ENCODE measurements around the gene GPR162. TPM values are rescaled to one million over a fixed set of nuclear protein-coding genes. Genes with fewer than 3 reads are reported as not detected.

GPR162 gene
- total and polyA plus RNA-seq, 5 donors: 6.8 to 10.9 (median 8.1) TPM

DNA sequence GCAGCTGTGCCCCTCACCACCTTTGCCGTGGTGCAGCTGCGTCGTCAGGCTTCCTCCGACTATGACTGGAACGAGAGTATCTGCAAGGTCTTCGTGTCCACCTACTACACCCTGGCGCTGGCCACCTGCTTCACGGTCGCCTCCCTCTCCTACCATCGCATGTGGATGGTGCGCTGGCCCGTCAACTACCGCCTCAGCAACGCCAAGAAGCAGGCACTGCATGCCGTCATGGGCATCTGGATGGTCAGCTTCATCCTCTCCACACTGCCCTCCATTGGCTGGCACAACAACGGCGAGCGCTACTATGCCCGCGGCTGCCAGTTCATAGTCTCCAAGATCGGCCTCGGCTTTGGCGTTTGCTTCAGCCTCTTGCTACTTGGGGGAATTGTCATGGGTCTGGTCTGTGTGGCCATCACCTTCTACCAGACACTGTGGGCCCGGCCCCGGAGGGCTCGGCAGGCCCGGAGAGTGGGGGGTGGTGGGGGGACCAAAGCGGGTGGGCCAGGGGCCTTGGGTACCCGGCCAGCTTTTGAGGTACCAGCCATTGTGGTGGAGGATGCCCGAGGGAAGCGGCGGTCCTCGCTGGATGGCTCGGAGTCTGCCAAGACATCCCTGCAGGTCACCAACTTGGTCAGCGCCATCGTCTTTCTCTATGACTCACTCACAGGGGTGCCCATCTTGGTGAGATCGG lies 2.6 kb downstream of the GPR162 start:
- no peaks in the 10 kb centered on the region for H3K27me3 ChIP-seq (ENCODE audit: control insufficient read depth, insufficient read depth)
- H3K4me1 ChIP-seq (ENCODE audit: control insufficient read depth, insufficient read depth, low read length): peaks cover 2% of the 10 kb centered on the region
- H3K4me3 ChIP-seq (ENCODE audit: low read length): no peak overlapping the region
- intact Hi-C loops (cut with DNase I): loop anchor here in 3 of 4 donors (2.0 to 10.0 kb wide), 3 partner anchors 69 to 209 kb away; partner anchors contain the start of gene MLF2 (in 2 of the 3)
- H3K27ac ChIP-seq (ENCODE audit: low read length): no peak overlapping the region
- H3K9me3 ChIP-seq (ENCODE audit: control insufficient read depth, low read length): no peaks in the 10 kb centered on the region
- ATAC-seq: no peak
- peak in 1 of 3 donors; percentile 67 for DNase-seq
- WGBS: 89% methylated on average over 37 of the region's 37 CpGs

DNA sequence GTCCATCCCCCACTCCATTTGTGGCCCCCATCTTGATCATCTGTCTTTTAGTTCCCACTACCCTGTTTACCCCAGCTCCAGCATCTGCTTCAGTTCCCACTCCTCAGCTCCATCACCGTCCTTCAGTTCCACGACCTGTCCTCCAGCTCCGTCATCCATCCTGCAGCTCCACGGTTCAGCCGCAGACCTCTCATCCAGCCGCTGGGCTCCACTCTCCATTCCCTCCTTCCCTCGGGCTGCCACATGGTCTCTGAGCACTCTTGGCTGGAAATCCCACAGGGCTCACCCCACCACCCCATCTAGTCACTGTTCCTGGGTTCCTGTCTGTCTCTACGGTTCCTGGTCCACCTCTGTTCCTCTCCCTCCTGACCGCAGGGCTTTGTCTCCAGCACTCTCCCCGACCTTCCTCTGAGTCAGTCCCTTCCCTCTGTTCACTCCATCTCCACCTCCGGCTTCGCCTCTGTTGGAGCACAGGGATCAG lies 3.3 kb downstream of the GPR162 start:
- intact Hi-C loops (cut with DNase I): loop anchor here (2.0 to 10.0 kb wide), 5 partner anchors 70 to 210 kb away; partner anchors contain the start of gene MLF2 (in 3 of the 4)
- Histone ChIP-seq H3K4me1 (ENCODE audit: control insufficient read depth, insufficient read depth, low read length) (peaks cover 2% of the 10 kb centered on the region), H3K9me3 (ENCODE audit: control insufficient read depth, low read length) (no peaks in the 10 kb centered on the region), H3K27ac (ENCODE audit: low read length) (no peak overlapping the region), H3K4me3 (ENCODE audit: low read length) (no peak overlapping the region), H3K27me3 (ENCODE audit: control insufficient read depth, insufficient read depth) (no peaks in the 10 kb centered on the region)
- no peak for DNase-seq
- 41% methylated on average over 12 of the region's 12 CpGs for WGBS
- no peak for ATAC-seq

DNA sequence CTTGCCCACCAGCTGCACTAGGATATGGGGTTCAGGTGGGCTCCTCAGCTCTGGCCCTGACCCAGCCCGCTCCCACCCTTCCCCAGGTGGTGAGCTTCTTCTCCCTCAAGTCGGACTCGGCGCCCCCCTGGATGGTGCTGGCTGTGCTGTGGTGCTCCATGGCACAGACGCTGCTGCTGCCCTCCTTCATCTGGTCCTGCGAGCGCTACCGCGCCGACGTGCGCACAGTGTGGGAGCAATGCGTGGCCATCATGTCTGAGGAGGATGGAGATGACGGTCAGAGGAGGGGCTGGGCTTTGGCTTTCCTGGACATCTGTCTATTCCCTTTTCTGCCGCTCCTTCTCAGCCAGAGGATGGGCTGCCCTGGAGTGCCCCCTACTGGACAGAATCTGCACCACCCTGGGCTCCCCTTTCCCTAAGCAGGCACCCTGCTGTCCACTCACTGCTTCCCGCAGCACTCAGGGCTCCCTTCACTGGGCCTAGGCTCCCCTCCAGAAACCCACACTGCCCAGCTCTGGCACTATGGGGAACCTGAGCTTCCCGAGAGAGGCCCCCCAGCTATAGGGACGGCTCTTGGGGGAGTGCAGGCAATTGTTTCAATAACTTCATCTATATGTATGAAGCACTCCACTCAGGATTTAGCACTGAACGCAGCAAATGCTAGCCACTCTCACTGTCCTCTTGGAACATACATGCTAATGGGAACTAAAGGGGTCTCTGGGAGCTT lies 3.9 kb downstream of the GPR162 start:
- Histone ChIP-seq H3K27me3 (ENCODE audit: control insufficient read depth, insufficient read depth) (no peaks in the 10 kb centered on the region), H3K9me3 (ENCODE audit: control insufficient read depth, low read length) (no peaks in the 10 kb centered on the region), H3K4me3 (ENCODE audit: low read length) (no peak overlapping the region), H3K4me1 (ENCODE audit: control insufficient read depth, insufficient read depth, low read length) (peaks cover 2% of the 10 kb centered on the region), H3K27ac (ENCODE audit: low read length) (no peak overlapping the region)
- DNase-seq (peak; percentile 85 to 94 (median 94)), ATAC-seq (peak; percentile 56 to 58)
- WGBS: 14% methylated on average over 19 of the region's 19 CpGs
- intact Hi-C loops (cut with DNase I): loop anchor here (2.0 to 10.0 kb wide), 5 partner anchors 71 to 211 kb away; partner anchors contain the start of gene MLF2 (in 3 of the 4)

DNA sequence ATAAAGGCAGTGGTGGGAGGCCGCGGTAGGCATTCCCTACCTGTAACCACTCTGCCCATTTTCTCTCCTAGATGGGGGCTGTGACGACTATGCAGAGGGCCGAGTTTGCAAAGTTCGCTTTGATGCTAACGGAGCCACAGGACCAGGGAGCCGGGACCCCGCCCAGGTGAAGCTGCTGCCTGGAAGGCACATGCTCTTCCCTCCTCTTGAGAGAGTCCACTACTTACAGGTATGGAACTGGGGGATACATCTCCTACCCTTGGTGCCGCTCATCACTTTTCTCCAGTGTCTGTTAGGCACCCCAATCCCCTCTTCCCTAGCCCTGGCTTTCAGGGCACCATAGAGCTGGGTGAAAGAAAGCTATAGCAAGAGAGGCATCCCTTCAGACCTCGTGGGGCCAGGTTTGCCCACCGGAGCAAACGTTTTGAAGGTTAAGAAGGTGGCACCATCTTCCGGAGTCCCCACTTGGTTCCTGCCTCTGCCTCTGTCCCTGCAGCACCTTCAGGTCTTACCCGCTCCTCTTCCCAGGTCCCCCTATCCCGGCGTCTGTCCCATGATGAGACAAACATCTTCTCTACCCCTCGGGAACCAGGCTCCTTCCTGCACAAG lies 4.6 kb downstream of the GPR162 start:
- intact Hi-C loops (cut with DNase I): loop anchor here (5.0 to 10.0 kb wide), 4 partner anchors 71 to 211 kb away; partner anchors contain the start of gene MLF2 (in 3 of the 4)
- H3K4me1 ChIP-seq (ENCODE audit: control insufficient read depth, insufficient read depth, low read length): peaks cover 2% of the 10 kb centered on the region
- peak in 1 of 3 donors; percentile 68 for DNase-seq
- H3K27ac ChIP-seq (ENCODE audit: low read length): no peak overlapping the region
- H3K4me3 ChIP-seq (ENCODE audit: low read length): no peak overlapping the region
- no peaks in the 10 kb centered on the region for H3K27me3 ChIP-seq (ENCODE audit: control insufficient read depth, insufficient read depth)
- ATAC-seq: no peak
- 79% methylated on average over 17 of the region's 17 CpGs for WGBS
- H3K9me3 ChIP-seq (ENCODE audit: control insufficient read depth, low read length): no peaks in the 10 kb centered on the region

DNA sequence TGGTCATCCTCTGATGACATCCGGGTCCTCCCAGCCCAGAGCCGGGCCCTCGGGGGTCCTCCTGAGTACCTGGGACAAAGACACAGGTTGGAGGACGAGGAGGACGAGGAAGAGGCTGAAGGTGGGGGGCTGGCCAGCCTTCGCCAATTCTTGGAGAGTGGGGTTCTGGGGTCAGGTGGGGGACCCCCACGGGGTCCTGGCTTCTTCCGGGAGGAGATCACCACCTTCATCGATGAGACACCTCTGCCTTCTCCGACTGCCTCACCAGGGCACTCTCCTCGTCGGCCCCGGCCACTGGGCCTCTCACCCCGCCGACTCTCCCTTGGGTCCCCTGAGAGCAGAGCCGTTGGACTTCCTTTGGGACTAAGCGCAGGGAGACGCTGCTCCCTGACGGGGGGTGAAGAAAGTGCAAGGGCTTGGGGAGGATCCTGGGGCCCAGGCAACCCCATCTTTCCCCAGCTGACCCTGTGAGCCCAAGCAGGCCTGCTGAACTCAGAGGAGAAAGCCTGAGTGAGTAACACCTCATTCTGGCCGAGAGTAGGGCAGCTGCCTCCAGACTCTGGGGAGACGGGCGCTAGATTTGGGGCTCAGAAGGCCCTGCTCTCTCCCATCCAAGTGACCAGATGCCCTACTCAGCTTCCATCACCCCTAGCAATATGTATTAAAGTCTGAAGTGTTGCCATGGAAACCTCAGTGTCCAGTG lies 5.3 kb downstream of the GPR162 start:
- WGBS: 73% methylated on average over 22 of the region's 22 CpGs
- H3K27me3 ChIP-seq (ENCODE audit: control insufficient read depth, insufficient read depth): no peaks in the 10 kb centered on the region
- peak in 1 of 3 donors; percentile 67 for DNase-seq
- H3K9me3 ChIP-seq (ENCODE audit: control insufficient read depth, low read length): no peaks in the 10 kb centered on the region
- H3K27ac ChIP-seq (ENCODE audit: low read length): peak overlapping the region; percentile 22
- H3K4me1 ChIP-seq (ENCODE audit: control insufficient read depth, insufficient read depth, low read length): peaks cover 2% of the 10 kb centered on the region
- intact Hi-C loops (cut with DNase I): loop anchor here (5.0 to 10.0 kb wide), 4 partner anchors 72 to 212 kb away; partner anchors contain the start of gene MLF2 (in 3 of the 4)
- H3K4me3 ChIP-seq (ENCODE audit: low read length): no peak overlapping the region
- no peak for ATAC-seq

DNA sequence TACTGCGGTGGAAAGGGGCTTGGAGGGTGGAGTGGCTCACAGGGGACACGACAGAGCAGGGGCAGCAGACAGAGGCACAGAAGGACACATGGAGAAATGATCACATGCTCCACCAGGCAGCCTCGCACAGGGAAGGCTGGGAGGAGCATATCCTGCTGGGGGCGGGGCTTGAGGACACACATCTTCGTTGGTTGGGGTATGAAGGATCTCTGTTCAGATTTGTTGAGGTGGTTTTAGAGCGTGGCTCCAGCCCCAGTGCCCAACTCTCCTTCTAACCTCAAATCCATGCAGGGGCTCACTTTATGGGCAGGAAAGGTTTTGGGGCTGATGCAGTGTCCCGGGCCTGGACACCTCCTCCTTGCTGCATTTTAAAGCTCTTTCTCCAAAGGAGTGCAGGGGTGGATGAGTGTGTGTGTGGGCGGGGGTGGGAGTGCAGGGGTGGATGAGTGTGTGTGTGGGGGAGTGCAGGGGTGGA lies 5.9 kb downstream of the GPR162 start:
- ATAC-seq (peak; percentile 53 to 60), DNase-seq (peak; percentile 89 to 96 (median 95))
- H3K27me3 ChIP-seq (ENCODE audit: control insufficient read depth, insufficient read depth): no peaks in the 10 kb centered on the region
- peaks cover 2% of the 10 kb centered on the region for H3K4me1 ChIP-seq (ENCODE audit: control insufficient read depth, insufficient read depth, low read length)
- H3K4me3 ChIP-seq (ENCODE audit: low read length): no peak overlapping the region
- intact Hi-C loops (cut with DNase I): loop anchor here (5.0 to 10.0 kb wide), 4 partner anchors 73 to 213 kb away; partner anchors contain the start of gene MLF2 (in 3 of the 4)
- 8% methylated on average over 8 of the region's 8 CpGs for WGBS
- H3K27ac ChIP-seq (ENCODE audit: low read length): peak overlapping the region; percentile 22
- no peaks in the 10 kb centered on the region for H3K9me3 ChIP-seq (ENCODE audit: control insufficient read depth, low read length)

DNA sequence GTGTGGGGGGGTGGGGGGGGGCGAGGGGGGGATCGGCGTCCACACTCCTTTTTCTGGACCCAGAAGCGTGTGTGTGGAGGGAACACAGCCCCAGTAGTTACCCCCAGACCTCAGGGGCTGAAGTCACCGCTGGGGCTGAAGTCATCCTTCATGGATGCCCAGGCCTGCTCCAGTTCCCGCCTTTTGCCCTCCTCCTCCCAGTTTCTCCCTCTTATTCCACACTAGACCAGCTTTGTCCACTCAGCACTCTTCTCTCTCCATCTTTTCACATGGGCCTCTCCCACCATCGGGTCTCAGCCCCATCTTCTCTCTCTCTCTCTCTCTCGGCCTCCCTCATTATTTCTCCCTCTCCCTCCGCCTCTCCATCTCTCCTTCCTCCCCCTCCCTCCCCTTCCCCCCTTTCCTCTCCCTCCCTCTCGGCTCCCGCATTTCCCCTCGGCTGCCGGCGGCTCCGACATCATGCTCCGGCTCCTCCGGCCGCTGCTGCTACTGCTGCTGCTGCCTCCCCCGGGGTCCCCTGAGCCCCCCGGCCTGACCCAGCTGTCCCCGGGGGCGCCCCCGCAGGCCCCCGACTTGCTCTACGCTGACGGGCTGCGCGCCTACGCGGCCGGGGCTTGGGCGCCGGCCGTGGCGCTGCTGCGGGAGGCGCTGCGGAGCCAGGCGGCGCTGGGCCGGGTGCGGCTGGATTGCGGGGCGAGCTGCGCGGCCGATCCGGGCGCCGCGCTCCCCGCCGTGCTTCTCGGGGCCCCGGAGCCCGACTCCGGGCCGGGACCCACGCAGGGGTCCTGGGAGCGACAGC lies 6.6 kb downstream of the GPR162 start, which contains the start of gene P3H3:
Gene P3H3 (plus strand): TSS at position 426 of the 799 bp plus-strand sequence. CDS start 34 bp downstream, at position 460.
- Histone ChIP-seq H3K4me1 (ENCODE audit: control insufficient read depth, insufficient read depth, low read length) (peaks cover 2% of the 10 kb centered on the region), H3K4me3 (ENCODE audit: low read length) (peak within 1 kb of the TSS; percentile 75), H3K27me3 (ENCODE audit: control insufficient read depth, insufficient read depth) (no peaks in the 10 kb centered on the region), H3K27ac (ENCODE audit: low read length) (peak within 1 kb of the TSS; percentile 48), H3K9me3 (ENCODE audit: control insufficient read depth, low read length) (no peaks in the 10 kb centered on the region)
- intact Hi-C loops (cut with DNase I): loop anchor here (5.0 to 10.0 kb wide), 4 partner anchors 73 to 213 kb away; partner anchors contain the start of gene MLF2 (in 3 of the 4)
- WGBS: under 1% methylated on average over 59 of the region's 60 CpGs
- DNase-seq (peak in 2 of 3 donors; percentile 78 to 81), ATAC-seq (peak in 1 of 2 donors; percentile 6)

DNA sequence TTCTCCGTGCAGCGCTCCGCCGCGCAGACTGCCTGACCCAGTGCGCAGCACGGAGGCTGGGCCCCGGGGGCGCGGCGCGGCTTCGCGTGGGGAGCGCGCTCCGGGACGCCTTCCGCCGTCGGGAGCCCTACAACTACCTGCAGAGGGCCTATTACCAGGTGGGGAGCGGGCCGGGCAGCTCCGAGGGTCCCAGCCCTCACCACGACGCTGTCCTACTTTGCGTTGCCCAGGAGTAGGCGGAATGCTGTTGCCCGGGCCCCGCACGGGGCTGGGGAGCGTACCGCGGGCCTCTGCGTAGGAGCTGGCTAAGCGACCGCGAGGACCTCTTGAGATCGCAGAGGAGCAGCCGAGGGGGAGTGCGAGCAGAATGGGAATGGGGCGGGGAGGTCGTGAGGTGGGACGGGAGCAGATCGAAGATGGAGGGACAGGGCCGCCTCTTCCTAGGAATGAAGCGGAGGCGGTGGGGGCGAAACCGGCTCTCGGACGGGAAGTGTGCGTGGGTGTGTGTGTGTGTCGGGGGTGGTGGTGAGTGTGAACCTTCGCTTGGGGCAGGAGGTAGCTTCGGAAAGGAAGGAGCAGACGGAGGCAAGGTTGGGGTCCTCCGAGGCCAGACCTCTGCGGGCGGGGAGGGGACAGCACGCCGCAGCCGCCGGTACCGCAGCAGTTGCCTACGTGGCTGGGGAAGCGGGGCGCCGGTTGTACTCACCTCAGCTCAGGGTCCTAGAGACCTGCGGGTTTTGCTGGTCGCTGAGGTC lies 7.3 kb downstream of the GPR162 start:
- no peaks in the 10 kb centered on the region for H3K9me3 ChIP-seq (ENCODE audit: control insufficient read depth, low read length)
- intact Hi-C loops (cut with DNase I): loop anchor here (5.0 to 10.0 kb wide), 4 partner anchors 74 to 214 kb away; partner anchors contain the start of gene MLF2 (in 3 of the 4)
- H3K4me3 ChIP-seq (ENCODE audit: low read length): peak overlapping the region; percentile 75
- peak overlapping the region; percentile 48 for H3K27ac ChIP-seq (ENCODE audit: low read length)
- ATAC-seq (peak; percentile 18 to 19), DNase-seq (peak in 2 of 3 donors; percentile 76 to 79)
- H3K27me3 ChIP-seq (ENCODE audit: control insufficient read depth, insufficient read depth): no peaks in the 10 kb centered on the region
- under 1% methylated on average over 71 of the region's 71 CpGs for WGBS
- H3K4me1 ChIP-seq (ENCODE audit: control insufficient read depth, insufficient read depth, low read length): peaks cover 2% of the 10 kb centered on the region
